Ishikawa (cell line): Measurements from ENCODE around the gene CCN2.
A peak's percentile ranks its signal among the peaks of the same experiment; 100 is the strongest.

Source experiments
- CEBPB ChIP-seq: IDR thresholded peaks from 2 replicates; pipeline ENCODE4 v1.6.1; 2012
- CREB1 ChIP-seq: IDR thresholded peaks from 2 replicates; pipeline ENCODE4 v1.6.1; 2012; ENCODE audit warnings: low read depth
- EGR1 ChIP-seq: IDR thresholded peaks from 2 replicates; pipeline ENCODE4 v1.6.1; 2012
- EP300 ChIP-seq: IDR thresholded peaks from 2 replicates; pipeline ENCODE4 v1.6.1; 2012; ENCODE audit warnings: borderline replicate concordance
- FOXM1 ChIP-seq: IDR thresholded peaks from 2 replicates; pipeline ENCODE4 v1.6.1; 2012; ENCODE audit warnings: low read depth, borderline replicate concordance
- NFIC ChIP-seq: IDR thresholded peaks from 2 replicates; pipeline ENCODE4 v1.6.1; 2012
- RAD21 ChIP-seq: IDR thresholded peaks from 2 replicates; pipeline ENCODE4 v1.6.1; 2012; ENCODE audit warnings: low read depth
- TAF1 ChIP-seq: IDR thresholded peaks from 2 replicates; pipeline ENCODE4 v1.6.1; 2012; ENCODE audit warnings: low read depth, mild to moderate bottlenecking
- TCF12 ChIP-seq: IDR thresholded peaks from 2 replicates; pipeline ENCODE4 v1.6.1; 2012; ENCODE audit warnings: low read depth
- TEAD4 ChIP-seq: IDR thresholded peaks from 2 replicates; pipeline ENCODE4 v1.6.1; 2012
- YY1 ChIP-seq: IDR thresholded peaks from 2 replicates; pipeline ENCODE4 v1.6.1; 2012; ENCODE audit warnings: low read depth
- ZBTB7A ChIP-seq: IDR thresholded peaks from 2 replicates; pipeline ENCODE4 v1.6.1; 2012; ENCODE audit warnings: low read depth
- TF ChIP-seq, protein P1 (sequence below): IDR thresholded peaks from 2 replicates; pipeline ENCODE4 v1.6.1; 2012
- TF ChIP-seq, protein P2 (sequence below): IDR thresholded peaks from 2 replicates; pipeline ENCODE4 v1.6.1; 2012
- TF ChIP-seq, protein P3 (sequence below): IDR thresholded peaks from 2 replicates; pipeline ENCODE4 v1.6.1; 2012; ENCODE audit warnings: low read depth, mild to moderate bottlenecking

Gene CCN2

DNA sequence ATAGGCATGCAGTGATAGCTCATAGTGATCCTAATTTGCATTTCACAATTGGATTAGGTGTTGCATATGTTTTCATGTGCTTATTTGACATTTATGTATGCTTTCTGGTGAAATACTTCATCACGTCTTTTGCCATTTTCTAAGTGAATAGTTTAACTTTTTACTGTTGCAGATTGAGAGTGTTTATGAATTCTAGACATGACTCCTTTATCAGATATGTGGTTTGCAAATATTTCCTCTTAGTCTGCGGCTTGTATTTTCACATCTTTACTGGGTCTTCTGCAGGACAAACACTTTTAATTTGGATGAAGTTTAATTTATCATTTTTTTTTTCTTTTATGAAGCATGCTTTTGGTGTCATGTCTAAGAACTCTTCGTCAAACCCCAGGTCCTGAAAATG, 39.2 kb downstream of the CCN2 start:
- TF ChIP-seq EP300 (no peak), CEBPB (no peak), EGR1 (no peak), ZBTB7A (no peak), TCF12 (no peak), FOXM1 (no peak), RAD21 (no peak), NFIC (no peak), CREB1 (no peak), TEAD4 (no peak), TAF1 (no peak), YY1 (no peak)
- TF ChIP-seq, protein P1, sequence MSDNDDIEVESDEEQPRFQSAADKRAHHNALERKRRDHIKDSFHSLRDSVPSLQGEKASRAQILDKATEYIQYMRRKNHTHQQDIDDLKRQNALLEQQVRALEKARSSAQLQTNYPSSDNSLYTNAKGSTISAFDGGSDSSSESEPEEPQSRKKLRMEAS = no peak
- TF ChIP-seq, protein P2, sequence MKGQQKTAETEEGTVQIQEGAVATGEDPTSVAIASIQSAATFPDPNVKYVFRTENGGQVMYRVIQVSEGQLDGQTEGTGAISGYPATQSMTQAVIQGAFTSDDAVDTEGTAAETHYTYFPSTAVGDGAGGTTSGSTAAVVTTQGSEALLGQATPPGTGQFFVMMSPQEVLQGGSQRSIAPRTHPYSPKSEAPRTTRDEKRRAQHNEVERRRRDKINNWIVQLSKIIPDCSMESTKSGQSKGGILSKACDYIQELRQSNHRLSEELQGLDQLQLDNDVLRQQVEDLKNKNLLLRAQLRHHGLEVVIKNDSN = no peak
- TF ChIP-seq, protein P3, sequence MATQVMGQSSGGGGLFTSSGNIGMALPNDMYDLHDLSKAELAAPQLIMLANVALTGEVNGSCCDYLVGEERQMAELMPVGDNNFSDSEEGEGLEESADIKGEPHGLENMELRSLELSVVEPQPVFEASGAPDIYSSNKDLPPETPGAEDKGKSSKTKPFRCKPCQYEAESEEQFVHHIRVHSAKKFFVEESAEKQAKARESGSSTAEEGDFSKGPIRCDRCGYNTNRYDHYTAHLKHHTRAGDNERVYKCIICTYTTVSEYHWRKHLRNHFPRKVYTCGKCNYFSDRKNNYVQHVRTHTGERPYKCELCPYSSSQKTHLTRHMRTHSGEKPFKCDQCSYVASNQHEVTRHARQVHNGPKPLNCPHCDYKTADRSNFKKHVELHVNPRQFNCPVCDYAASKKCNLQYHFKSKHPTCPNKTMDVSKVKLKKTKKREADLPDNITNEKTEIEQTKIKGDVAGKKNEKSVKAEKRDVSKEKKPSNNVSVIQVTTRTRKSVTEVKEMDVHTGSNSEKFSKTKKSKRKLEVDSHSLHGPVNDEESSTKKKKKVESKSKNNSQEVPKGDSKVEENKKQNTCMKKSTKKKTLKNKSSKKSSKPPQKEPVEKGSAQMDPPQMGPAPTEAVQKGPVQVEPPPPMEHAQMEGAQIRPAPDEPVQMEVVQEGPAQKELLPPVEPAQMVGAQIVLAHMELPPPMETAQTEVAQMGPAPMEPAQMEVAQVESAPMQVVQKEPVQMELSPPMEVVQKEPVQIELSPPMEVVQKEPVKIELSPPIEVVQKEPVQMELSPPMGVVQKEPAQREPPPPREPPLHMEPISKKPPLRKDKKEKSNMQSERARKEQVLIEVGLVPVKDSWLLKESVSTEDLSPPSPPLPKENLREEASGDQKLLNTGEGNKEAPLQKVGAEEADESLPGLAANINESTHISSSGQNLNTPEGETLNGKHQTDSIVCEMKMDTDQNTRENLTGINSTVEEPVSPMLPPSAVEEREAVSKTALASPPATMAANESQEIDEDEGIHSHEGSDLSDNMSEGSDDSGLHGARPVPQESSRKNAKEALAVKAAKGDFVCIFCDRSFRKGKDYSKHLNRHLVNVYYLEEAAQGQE = no peak

DNA sequence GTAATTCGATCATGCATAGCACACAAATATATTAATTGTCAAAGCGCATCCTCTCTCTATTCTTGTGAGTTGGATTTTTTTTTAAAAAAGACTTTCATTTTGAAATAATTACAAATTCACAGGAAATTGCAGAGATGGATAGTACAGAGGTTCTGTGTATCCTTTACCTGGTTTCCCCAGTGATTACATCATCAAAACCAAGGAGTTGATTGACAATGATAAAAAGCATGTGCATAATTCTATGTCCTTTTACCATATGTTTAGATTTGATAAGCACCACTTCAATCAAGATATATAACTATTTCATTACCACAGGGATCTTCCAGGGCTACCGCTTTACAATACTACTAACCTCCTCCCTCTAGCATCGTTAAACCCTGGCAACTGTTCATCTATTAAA, 40.2 kb downstream of the CCN2 start:
- TF ChIP-seq NFIC = no peak
- TF ChIP-seq CEBPB = no peak

DNA sequence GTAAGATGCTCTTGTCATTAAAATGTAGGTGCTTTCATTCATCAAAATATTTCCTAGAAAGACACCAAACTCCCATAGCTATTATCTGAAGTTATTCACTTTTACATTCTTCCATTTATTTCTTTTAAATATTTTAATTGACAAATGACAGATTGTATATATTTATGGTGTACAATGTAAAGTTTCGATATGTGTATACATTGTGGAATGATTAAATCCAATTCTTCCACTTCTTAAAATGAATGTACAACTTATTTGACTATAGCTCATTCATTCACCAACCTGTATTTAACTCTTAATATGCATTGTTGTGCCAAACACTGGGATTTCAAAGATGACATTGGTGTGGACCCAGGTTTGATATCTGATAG, 41.0 kb downstream of the CCN2 start:
- TF ChIP-seq RAD21 (no peak), EP300 (no peak), TAF1 (no peak), CEBPB (no peak), NFIC (no peak), ZBTB7A (no peak), TCF12 (no peak), TEAD4 (no peak), FOXM1 (no peak), CREB1 (no peak), EGR1 (no peak)
- TF ChIP-seq, protein P3 = no peak
- TF ChIP-seq, protein P2 = no peak

DNA sequence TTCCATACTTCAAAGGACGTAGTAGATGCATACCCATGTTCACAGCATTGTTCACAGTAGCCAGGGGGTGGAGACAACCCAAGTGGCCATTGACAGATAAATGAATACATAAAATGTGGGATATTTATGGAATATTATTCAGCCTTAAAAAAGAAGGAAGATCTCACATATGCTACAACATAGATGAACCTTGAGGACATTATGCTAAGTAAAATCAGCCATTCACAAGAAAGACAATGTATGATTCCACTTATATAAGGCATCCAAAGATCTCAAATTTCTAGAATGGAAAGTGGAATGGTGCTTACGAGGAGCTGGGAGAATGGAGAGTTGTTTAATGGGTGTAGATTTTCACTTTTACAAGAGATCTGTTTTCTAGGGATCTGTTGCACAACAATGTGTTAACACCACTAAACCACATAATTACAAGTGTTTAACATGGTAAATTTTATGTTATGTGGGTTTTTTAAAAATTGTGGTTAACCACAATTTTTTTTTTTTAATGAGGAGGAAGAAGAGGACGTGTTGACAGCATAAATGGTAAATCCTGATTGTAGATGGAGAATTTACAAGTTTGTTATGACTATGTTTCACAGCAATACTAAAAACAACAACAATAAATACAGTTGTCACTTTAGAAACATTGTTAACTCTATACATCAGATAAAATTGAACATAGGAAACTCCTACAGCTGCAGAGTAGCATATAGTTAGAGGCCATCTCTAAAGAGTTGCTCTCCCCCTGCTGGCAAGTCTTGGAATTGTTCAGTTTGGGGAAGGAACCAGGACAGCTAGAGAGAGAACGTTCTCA, 41.6 kb downstream of the CCN2 start:
- peak; percentile 85 for TF ChIP-seq RAD21
- no peak for TF ChIP-seq YY1

DNA sequence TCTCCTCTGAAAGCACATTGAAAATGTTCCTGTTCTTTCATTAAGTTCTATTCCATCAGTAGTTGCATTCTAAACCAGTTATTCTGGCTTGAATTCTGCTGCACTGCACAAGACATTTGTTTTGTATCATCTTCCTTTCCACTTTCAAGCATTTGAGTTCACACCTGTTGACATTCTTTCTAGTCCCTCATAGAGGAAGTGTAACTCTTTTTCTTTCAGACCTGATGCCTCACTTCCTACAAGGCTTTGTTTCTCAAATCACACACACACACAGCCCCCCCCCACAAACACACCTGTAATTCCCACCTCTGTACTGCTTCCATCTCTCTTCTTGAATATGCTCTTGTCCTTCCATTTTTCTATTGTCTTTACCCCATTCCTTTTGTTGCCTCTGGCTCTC, 50.9 kb downstream of the CCN2 start:
- TF ChIP-seq, protein P3 = no peak
- TF ChIP-seq ZBTB7A = no peak
- TF ChIP-seq FOXM1 = no peak
- TF ChIP-seq TEAD4 = no peak
- no peak for TF ChIP-seq NFIC
- TF ChIP-seq RAD21 = no peak
- no peak for TF ChIP-seq TAF1
- no peak for TF ChIP-seq EGR1
- TF ChIP-seq YY1 = no peak
- TF ChIP-seq, protein P2 = no peak
- TF ChIP-seq TCF12 = no peak
- TF ChIP-seq, protein P1 = no peak
